Measurements from ENCODE around the gene SGCD. TPM values are rescaled to one million over a fixed set of nuclear protein-coding genes. Genes with fewer than 3 reads are reported as not detected.
A peak's percentile ranks its signal among the peaks of the same experiment; 100 is the strongest.

Gene SGCD
- total RNA-seq, 1 donor from 2014 or later = 32.9 TPM

GRCh38 chr5:156435101-156435500 is 108.1 kb downstream of the SGCD start:
- intact Hi-C loops (cut with DNase I) = no loop called here
- no peak for DNase-seq (ENCODE audit: low spot score)
- ATAC-seq = no peak

DNA sequence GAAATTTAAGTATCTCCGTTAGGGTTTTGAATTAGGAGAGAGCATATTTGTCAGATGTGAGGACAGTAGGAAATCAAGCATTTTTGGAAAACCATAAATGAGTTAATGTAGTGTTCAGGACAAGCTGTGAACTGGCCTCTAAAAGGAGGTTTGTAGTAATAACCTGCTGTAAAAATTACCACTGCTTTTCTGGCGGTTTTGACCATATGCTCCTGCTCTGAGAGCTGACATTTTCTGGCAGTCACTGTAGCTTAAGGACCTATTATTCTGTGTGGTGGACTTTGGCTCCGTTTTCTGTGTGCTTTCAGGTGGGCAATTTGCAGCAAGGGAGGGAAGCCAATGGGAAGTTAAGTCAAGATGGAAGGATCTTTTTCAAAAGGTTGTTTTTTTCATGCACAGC is 111.1 kb downstream of the SGCD start:
- no peak for ATAC-seq
- intact Hi-C loops (cut with DNase I) = no loop called here

DNA sequence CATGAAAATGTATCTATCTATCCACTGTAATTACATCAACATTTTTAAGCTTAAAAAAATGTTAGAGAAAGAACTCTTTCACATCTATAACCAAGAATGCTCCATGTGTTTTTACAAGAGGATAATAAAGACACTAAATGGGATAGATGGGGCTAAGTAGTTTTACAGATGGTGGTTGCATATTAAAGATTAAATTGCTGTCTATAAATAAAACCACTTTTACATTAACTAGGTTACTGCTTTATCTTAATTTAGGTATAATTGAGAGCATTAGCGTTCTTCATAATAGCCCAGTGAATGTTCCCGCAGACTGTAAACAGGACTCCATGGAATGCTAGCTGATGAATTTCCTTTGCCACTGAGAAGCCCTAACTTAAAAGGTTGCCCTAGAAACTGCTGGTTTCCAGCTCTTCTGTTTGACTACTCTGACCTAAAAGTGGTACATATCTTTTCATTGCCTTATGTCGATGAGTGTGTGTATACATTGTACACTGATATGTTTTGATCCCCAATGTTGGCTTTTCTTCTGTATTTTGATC is 117.9 kb downstream of the SGCD start:
- intact Hi-C loops (cut with DNase I) = no loop called here
- ATAC-seq = no peak
- no peak for DNase-seq (ENCODE audit: low spot score)

More for the DNA sequence above, 111.1 kb downstream of the SGCD start:
- DNase-seq (ENCODE audit: low spot score) = no peak

DNA sequence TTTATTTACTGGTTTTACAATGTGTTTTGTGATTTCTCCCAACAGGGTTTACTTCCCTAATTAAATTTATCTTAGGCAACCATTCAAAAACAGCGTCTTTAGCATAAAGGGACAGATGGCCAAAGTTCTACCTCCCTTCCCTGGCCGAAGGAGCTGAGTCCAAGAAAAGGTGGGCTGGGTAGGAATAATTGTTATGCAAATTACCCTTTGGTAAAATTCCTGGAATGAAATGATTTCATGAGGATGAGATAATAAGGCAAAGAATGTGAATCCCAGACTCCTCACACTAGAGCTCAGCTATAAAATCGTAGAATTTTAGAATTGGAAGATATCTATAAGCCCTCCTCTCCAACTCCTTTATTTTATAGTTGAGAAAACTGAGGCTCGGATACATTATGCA is 119.6 kb downstream of the SGCD start:
- no peak for ATAC-seq

GRCh38 chr5:156450778-156451177 is 123.8 kb downstream of the SGCD start:
- DNase-seq (ENCODE audit: low spot score) = no peak
- intact Hi-C loops (cut with DNase I) = no loop called here
- no peak for ATAC-seq

More for the DNA sequence above, 119.6 kb downstream of the SGCD start:
- no peak for DNase-seq (ENCODE audit: low spot score)
- intact Hi-C loops (cut with DNase I) = no loop called here

- ATAC-seq = no peak
Observed at GRCh38 chr5:156451505-156451904, 124.5 kb downstream of the SGCD start.

GRCh38 chr5:156456857-156457256 is 129.9 kb downstream of the SGCD start:
- intact Hi-C loops (cut with DNase I) = no loop called here
- no peak for DNase-seq (ENCODE audit: low spot score)
- ATAC-seq = no peak

More at GRCh38 chr5:156451505-156451904, 124.5 kb downstream of the SGCD start:
- intact Hi-C loops (cut with DNase I) = no loop called here
- no peak for DNase-seq (ENCODE audit: low spot score)

DNA sequence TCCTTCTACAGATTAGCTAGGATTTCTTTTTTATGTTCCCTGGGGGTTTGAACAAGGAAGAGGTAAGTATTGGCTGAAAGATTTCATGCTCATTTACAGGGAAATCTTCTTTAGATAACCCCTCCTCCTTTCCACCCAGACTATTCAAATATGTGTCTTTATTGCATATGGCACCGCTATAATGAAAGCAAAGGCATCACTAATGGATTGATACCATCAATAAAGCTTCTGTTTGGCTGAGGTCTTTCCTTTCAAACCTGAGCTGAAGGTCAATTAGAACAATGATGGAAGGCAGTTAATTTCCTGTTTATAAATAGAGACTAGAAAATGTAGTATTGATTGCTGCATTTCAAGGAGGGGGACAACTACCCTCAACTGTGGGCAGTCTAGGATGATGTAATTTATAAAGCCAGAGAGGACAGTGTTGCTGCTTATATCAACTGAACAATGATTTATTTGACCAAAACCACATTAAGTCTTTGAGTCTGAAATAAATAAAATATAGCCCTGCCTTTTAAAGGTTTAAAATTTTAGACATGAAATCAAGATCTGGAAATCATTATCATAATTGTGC is 132.9 kb downstream of the SGCD start:
- no peak for DNase-seq (ENCODE audit: low spot score)
- intact Hi-C loops (cut with DNase I) = no loop called here
- no peak for ATAC-seq

DNA sequence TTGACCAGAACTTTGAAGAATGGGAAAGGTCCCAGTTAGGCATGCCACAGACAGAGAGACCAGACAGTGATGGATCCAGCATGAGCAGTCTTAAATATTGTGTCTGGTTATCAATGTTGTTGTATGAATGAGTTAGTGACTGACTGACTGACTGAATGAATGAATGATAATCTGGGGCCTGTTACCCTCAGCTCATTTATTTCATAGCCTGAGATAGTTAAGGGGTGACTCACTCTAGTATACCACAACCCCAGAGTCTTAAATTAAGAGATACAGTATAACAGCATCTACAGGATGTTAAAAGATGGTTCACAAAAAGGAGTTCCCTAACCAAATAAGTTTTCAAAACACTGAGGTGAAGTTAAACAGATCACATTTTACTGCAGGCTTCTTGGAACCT is 133.5 kb downstream of the SGCD start:
- intact Hi-C loops (cut with DNase I) = no loop called here
- no peak for ATAC-seq
- no peak for DNase-seq (ENCODE audit: low spot score)

DNA sequence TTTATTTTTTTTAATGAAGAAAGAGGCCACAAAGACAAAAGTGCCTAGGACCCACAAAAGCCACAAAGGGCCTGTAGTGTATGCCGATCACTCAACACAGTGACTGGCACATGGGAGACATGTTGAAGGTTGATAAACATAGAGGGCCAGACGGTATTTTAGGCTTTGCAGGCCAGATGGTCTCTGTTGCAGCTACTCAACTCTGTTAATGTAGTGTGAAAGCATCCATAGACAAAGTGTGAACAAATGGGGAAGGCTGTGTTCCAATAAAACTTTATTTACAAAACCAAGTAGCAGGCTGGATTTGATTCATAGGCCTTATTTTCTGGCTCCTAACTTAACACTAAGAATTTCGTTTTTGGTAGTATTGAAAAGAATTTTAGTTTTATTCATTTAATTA is 139.9 kb downstream of the SGCD start:
- intact Hi-C loops (cut with DNase I) = no loop called here
- DNase-seq (ENCODE audit: low spot score) = no peak
- no peak for ATAC-seq

DNA sequence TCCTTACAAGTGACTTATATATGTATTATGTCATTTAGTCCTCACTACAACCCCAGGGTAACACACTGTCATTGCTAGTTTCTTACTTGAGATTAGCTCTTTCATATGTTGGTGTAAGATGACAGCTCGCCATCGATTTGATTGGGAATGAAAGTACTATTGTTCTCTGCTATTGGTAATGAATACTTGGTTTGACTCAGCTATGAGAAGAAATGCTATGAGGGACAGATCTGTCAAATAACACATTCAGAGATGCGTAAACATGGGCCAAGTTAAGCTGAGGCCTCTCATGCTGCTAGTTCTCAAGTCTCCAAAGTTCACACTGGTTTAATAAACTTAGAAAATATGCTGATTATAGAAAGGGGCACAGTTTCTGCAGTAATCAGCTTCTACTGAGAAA is 142.7 kb downstream of the SGCD start:
- no peak for DNase-seq (ENCODE audit: low spot score)
- ATAC-seq = no peak
- intact Hi-C loops (cut with DNase I) = no loop called here

DNA sequence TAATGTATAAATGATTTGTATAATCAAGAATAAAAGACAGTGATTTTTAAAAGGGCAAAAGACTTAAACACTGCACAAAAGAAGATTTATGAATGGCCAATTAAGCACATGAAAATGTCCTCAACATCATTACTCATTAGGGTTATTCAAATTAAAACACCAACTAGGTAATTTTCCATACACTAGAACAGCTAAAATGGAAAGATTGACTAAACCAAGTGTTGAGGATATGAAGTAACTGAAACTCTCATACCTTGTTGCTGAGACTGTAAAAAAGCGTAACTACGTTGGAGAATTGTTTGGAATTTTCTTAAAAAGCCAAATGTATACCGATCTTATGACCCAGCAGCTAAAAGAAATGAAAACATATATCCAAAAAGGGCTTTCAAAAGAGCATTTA is 144.9 kb downstream of the SGCD start:
- DNase-seq (ENCODE audit: low spot score) = no peak
- ATAC-seq = no peak
- intact Hi-C loops (cut with DNase I) = no loop called here

DNA sequence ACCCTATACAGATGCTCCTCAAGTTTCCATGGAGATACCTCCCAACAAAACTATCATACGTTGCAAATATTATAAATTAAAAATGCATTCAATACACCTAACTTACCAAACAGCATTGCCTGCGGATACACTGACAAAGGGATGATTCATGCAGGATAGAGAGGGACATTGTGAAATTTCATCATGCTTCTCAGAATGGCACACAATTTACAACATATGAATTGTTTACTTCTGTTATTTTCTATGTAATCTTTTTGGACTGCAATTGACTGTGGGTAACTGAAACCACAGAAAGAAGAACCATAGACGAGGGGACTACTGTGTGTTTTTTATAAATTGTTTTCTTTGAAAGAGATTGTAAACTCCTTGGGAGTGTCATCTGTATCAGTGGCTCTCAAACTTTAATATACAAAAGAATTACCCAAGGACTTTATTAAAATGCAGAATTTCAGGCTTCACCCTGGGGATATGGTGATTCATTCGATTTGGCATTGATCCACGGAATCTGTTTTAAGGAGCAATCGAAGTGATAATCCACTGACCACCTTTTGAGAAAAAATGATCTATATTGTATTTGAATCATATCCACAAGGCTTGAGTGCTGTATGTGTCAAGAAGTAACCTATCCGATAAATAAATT is 146.4 kb downstream of the SGCD start:
- no peak for DNase-seq (ENCODE audit: low spot score)
- ATAC-seq = no peak
- intact Hi-C loops (cut with DNase I) = no loop called here

- intact Hi-C loops (cut with DNase I) = no loop called here
- no peak for ATAC-seq
- DNase-seq (ENCODE audit: low spot score) = no peak
Observed at GRCh38 chr5:156474251-156474650, 147.3 kb downstream of the SGCD start.

- DNase-seq (ENCODE audit: low spot score) (peak; percentile 58), ATAC-seq (peak; percentile 91)
- intact Hi-C loops (cut with DNase I) = no loop called here
Observed at GRCh38 chr5:156475182-156476157, 148.5 kb downstream of the SGCD start.

DNA sequence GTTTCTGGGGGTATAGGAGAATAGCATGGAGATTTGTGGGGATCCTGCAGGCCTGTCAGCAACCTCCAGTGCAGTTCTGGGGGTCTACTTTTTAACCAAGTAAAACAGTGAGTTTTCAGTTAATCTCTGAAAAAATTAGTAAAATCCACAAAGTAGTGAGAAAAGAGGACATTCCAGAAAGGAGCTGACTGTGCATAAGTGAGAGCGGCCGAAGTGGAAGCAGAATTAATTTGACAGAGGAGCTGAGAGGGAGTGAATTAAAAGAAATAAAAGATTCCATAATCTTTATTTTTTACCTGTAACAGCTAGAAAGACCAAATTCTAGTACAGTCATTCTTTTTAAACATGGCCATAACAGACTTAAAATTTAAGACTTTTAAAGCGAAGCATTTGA is 149.2 kb downstream of the SGCD start:
- DNase-seq (ENCODE audit: low spot score) = no peak
- intact Hi-C loops (cut with DNase I) = no loop called here
- peak; percentile 47 for ATAC-seq

DNA sequence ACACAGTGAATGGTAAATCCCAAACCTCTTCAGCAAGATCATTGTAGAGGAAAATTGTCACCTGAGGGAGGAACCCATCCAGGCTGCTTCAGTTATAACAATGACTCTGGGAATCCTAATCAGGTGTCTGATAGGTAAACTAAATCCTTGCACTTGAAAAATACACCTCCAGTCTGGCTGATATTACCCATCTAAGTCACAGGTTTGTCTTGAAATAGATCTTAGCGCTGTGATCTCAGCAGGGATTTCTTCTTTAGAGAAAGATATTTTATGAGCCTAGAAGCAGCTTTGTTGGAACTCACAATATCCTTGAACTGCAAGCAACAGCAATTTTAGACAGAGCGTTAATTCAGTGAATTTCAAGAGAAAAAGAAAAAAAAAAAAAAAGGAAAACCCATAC is 149.7 kb downstream of the SGCD start:
- no peak for ATAC-seq
- intact Hi-C loops (cut with DNase I) = no loop called here
- no peak for DNase-seq (ENCODE audit: low spot score)

DNA sequence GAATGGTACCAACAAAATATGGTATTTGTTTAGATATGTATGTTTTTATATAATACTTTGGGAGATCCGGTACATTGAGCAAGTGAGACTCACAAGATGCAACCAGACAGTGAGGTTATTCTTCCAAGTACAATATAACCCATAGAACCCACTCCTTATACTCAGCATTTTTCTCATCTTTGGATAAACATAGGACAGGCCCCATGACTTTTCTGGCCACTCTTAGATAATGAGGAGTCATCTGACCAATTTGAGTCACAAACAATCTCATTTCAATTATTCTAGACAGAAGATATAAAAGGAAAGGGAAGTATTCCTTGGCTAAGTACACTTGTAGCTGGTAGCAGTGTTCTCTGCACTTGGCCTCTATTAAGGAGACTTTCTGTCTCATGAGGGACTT is 150.2 kb downstream of the SGCD start:
- intact Hi-C loops (cut with DNase I) = no loop called here
- DNase-seq (ENCODE audit: low spot score) (no peak), ATAC-seq (peak; percentile 23)

DNA sequence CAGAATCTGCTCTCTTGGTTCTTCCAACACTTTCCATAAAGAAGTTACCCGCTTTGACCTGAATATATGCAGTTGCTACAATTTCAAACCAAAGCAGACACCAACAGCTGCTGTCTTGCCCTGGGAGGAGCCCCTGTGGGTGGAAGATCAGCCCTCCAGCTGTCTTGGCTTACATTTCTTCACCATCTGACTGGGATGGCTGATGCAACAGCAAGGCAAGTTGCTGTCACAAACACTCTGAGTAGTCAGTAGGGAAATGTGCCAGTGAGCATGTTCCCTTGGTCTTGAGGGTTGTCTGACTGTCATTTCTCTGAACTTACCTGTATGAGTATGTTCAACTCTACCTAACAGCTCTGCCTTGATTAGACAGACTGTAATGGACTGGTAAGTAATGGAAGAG is 152.9 kb downstream of the SGCD start:
- ATAC-seq = no peak
- no peak for DNase-seq (ENCODE audit: low spot score)
- intact Hi-C loops (cut with DNase I) = no loop called here

GRCh38 chr5:156481741-156482140 is 154.8 kb downstream of the SGCD start:
- intact Hi-C loops (cut with DNase I) = no loop called here
- peak; percentile 37 for ATAC-seq
- DNase-seq (ENCODE audit: low spot score) = no peak

All from sciatic nerve (tissue), 2 donors.